ENCODE measurements around the gene UROD. TPM values are rescaled to one million over a fixed set of nuclear protein-coding genes. Genes with fewer than 3 reads are reported as not detected.
A peak's percentile ranks its signal among the peaks of the same experiment; 100 is the strongest.

UROD gene
- total RNA-seq, 2 experiments from 2014 or later = 109 to 113 TPM

GRCh38 chr1:45016090-45016697 lies 4.1 kb downstream of the UROD start:
- DNase-seq = no peak
- Mint-ChIP-seq H3K36me3 (ENCODE audit: low read depth) (peaks cover 8% of the 10 kb centered on the region), H3K27me3 (no peaks in the 10 kb centered on the region), H3K4me1 (ENCODE audit: low read depth) (peaks cover 19% of the 10 kb centered on the region), H3K9me3 (no peaks in the 10 kb centered on the region), H3K27ac (no peak overlapping the region), H3K4me3 (no peak overlapping the region)
- ChIA-PET CTCF (interaction anchor here (1.0 to 12.5 kb wide), 6 partner anchors 10 to 476 kb away, joined by 3 to 321 read pairs (median 4); partner anchors contain the start of gene TESK2), POLR2A (interaction anchor here (0.5 to 1.9 kb wide), 3 partner anchors 260 to 287 kb away, joined by 3 to 7 read pairs (median 3); no protein-coding TSS in a partner anchor)
- TF ChIP-seq, protein P1, sequence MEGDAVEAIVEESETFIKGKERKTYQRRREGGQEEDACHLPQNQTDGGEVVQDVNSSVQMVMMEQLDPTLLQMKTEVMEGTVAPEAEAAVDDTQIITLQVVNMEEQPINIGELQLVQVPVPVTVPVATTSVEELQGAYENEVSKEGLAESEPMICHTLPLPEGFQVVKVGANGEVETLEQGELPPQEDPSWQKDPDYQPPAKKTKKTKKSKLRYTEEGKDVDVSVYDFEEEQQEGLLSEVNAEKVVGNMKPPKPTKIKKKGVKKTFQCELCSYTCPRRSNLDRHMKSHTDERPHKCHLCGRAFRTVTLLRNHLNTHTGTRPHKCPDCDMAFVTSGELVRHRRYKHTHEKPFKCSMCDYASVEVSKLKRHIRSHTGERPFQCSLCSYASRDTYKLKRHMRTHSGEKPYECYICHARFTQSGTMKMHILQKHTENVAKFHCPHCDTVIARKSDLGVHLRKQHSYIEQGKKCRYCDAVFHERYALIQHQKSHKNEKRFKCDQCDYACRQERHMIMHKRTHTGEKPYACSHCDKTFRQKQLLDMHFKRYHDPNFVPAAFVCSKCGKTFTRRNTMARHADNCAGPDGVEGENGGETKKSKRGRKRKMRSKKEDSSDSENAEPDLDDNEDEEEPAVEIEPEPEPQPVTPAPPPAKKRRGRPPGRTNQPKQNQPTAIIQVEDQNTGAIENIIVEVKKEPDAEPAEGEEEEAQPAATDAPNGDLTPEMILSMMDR (IDR thresholded peaks at IDR 0.05) = no peak
- ATAC-seq = no peak
- intact Hi-C loops (cut with micrococcal nuclease) = loop anchor here (10.0 kb wide), 1 partner anchor 179 kb away; no protein-coding TSS in a partner anchor

DNA sequence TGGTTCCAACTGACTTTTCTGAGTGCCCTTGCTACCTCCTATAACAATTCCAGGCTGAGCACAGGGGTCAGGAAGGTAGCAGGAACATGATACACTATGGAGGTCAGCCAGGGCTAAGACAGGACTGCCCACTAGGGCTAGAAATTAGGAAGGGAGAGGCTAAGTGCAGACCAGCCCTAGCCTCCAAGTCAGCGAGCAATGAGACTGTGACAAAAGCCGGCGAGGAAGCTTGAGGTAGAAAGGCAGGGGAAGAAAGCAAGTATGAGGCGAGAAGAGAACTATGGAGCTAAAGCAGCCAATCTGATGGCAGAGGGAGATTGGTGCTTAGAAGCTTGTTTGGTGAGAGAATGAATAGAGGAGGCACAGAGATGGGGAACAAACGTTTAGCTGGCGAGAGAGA lies 4.7 kb downstream of the UROD start:
- H3K27ac Mint-ChIP-seq = no peak overlapping the region
- ChIA-PET POLR2A (interaction anchor here (1.9 kb wide), 1 partner anchor 286 kb away, joined by 7 read pairs; no protein-coding TSS in a partner anchor), CTCF (interaction anchor here (1.0 to 12.5 kb wide), 5 partner anchors 10 to 281 kb away, joined by 3 to 321 read pairs (median 4); no protein-coding TSS in a partner anchor)
- H3K36me3 Mint-ChIP-seq (ENCODE audit: low read depth) = peaks cover 8% of the 10 kb centered on the region
- H3K4me1 Mint-ChIP-seq (ENCODE audit: low read depth) = peaks cover 15% of the 10 kb centered on the region
- TF ChIP-seq, protein P1 (IDR thresholded peaks at IDR 0.05) = no peak
- H3K4me3 Mint-ChIP-seq = no peak overlapping the region
- no peaks in the 10 kb centered on the region for H3K27me3 Mint-ChIP-seq
- intact Hi-C loops (cut with micrococcal nuclease) = loop anchor here (10.0 kb wide), 1 partner anchor 178 kb away; no protein-coding TSS in a partner anchor
- H3K9me3 Mint-ChIP-seq = no peaks in the 10 kb centered on the region
- ATAC-seq (no peak), DNase-seq (no peak)

DNA sequence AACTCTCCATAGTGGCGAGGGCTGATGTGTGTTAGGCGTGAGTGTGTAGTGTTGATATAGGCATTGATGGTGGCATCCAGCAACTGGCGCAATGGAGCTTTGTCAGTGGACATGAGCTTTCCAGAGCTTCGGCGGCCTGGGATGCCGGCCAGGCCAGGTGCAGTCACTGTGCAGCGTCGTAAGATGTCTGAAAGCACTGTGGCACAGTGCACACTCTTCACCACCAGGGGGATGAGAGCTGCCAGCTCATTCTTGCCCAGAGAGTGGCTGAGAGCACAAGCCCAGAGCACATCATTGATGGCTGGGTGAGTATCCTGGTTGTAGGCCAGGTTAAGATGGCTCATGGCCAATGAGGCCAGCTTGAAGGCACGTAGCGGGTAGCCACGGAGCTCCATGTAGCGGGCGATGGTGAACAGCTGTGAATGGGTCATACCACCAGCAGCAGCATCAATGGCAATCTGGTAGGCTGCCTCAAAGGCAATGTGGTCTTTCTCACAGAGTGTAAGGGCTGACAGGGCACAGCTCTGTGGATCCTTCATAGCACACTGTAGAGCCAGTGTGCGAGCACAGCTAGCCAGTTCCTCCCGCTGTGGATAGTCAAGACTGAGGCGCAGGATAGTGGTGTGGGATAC lies 6.7 kb downstream of the UROD start:
- intact Hi-C loops (cut with micrococcal nuclease) = loop anchor here (1.0 to 10.0 kb wide), 2 partner anchors 176 to 282 kb away; no protein-coding TSS in a partner anchor
- Mint-ChIP-seq H3K27me3 (no peaks in the 10 kb centered on the region), H3K36me3 (ENCODE audit: low read depth) (peaks cover 8% of the 10 kb centered on the region), H3K4me1 (ENCODE audit: low read depth) (peaks cover 10% of the 10 kb centered on the region), H3K27ac (no peak overlapping the region), H3K4me3 (no peak overlapping the region), H3K9me3 (no peaks in the 10 kb centered on the region)
- TF ChIP-seq, protein P1 (IDR thresholded peaks at IDR 0.05) = peak; percentile 78
- DNase-seq (peak; percentile 75), ATAC-seq (peak; percentile 93)
- ChIA-PET CTCF (interaction anchor here (0.6 to 12.5 kb wide), 30 partner anchors 9 to 481 kb away, joined by 3 to 321 read pairs (median 4); partner anchors contain the start of genes CCDC163, EIF2B3 and MMACHC), POLR2A (interaction anchor here (1.0 to 1.4 kb wide), 2 partner anchors 15 to 286 kb away, joined by 3 read pairs; no protein-coding TSS in a partner anchor)

- CTCF ChIA-PET = no interaction called here
- H3K4me1 Mint-ChIP-seq (ENCODE audit: low read depth) = peaks cover 12% of the 10 kb centered on the region
- intact Hi-C loops (cut with micrococcal nuclease) = no loop called here
These were observed 11.6 kb downstream of the UROD start for GRCh38 chr1:45023663-45024062.

More at GRCh38 chr1:45023663-45024062, 11.6 kb downstream of the UROD start:
- POLR2A ChIA-PET = no interaction called here
- no peak overlapping the region for H3K4me3 Mint-ChIP-seq
- no peaks in the 10 kb centered on the region for H3K27me3 Mint-ChIP-seq
- H3K9me3 Mint-ChIP-seq = no peaks in the 10 kb centered on the region
- ATAC-seq = no peak
- no peaks in the 10 kb centered on the region for H3K36me3 Mint-ChIP-seq (ENCODE audit: low read depth)
- TF ChIP-seq, protein P1 (IDR thresholded peaks at IDR 0.05) = no peak
- DNase-seq = no peak
- H3K27ac Mint-ChIP-seq = no peak overlapping the region

Data from activated CD8-positive, alpha-beta T cell treated with anti-CD3 and anti-CD28 coated beads for 36 hours (primary cell).